Right lobe of liver (tissue), 4 donors: ENCODE measurements around the gene CFAP43.

Experiments
- CTCF ChIP-seq, 4 donors: fragments of 200-600 bp in 3 of 4; fragments of 450-650 bp in 1 of 4; IDR thresholded peaks; one replicate each; pipeline versions ENCODE4 v1.5.1 to v1.8.0; 2016 to 2022; ENCODE audit warnings: antibody characterized with exemption in 4 of 4, mild to moderate bottlenecking in 2 of 4
- POLR2A ChIP-seq: fragments of 450-650 bp; IDR thresholded peaks from one replicate; pipeline ENCODE4 v1.6.1; 2017; ENCODE audit warnings: antibody characterized with exemption, mild to moderate bottlenecking
- donor health status: DM: no; HTN: no; CAD: no.
- donor health status: DM: no; HTN: no; CAD: no.
- donor health status: DM: no; HTN: yes; CAD: no.

GRCh38 chr10:104273286-104273685, 41.1 kb upstream of the CFAP43 start:
- no peak for TF ChIP-seq POLR2A
- no peak for TF ChIP-seq CTCF (IDR thresholded peaks at IDR 0.05)
